Sigmoid colon (tissue), 4 donors: ENCODE results near the gene BRPF3.

Experiments used
- CTCF ChIP-seq, 4 experiments: fragments of 450-650 bp in 3 of 4; fragments of 200-600 bp in 1 of 4; IDR thresholded peaks; one replicate each; pipeline ENCODE4 v1.5.1; 2016 to 2019; ENCODE audit warnings: antibody characterized with exemption in 4 of 4, mild to moderate bottlenecking in 3 of 4, moderate library complexity in 2 of 4
- EP300 ChIP-seq, 4 donors: sonication (generic); formaldehyde crosslinking; IDR thresholded peaks; one replicate each; pipeline ENCODE4 v1.6.1; 2017; ENCODE audit warnings: antibody characterized with exemption in 4 of 4
- POLR2A ChIP-seq, 2 donors: fragments of 450-650 bp; IDR thresholded peaks; one replicate each; pipeline ENCODE4 v1.6.1; 2016; ENCODE audit warnings: antibody characterized with exemption in 2 of 2, mild to moderate bottlenecking in 2 of 2, moderate library complexity in 2 of 2
- POLR2AphosphoS5 ChIP-seq, 4 donors: sonication (generic); formaldehyde crosslinking; IDR thresholded peaks; one replicate each; pipeline ENCODE4 v1.6.1; 2017; ENCODE audit warnings: antibody characterized with exemption in 4 of 4

DNA sequence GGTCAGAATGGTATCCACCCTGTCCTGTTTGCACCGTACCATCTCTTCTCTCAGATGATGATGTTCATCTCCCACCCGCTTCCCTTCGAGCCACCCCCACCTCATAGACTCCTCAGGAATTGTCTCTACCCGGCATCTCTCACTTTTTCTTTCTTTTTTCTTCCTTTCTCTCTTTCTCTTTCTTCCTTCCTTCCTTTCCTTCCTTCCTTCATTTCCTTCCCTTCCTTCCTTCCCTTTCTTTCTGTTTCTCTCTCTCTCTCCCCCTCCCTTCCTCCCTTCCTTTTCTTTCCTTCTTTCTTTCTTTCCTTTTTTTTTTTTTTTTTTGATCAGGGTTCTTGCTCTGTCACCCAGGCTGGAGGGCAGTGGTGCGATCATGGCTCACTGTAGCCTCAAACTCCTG is 45.6 kb downstream of the BRPF3 start:
- TF ChIP-seq CTCF (IDR thresholded peaks at IDR 0.05) (no peak), POLR2AphosphoS5 (IDR thresholded peaks at IDR 0.05) (no peak), POLR2A (IDR thresholded peaks at IDR 0.05) (no peak), EP300 (IDR thresholded peaks at IDR 0.05) (no peak)
